GM19238 (cell line): ENCODE data around the gene KIRREL3.
"Not testable (repeated sequence)": the region's sequence is repeated elsewhere in the genome, so short reads cannot be mapped to it uniquely, and the experiment has no call there.

Source experiments
- DNase-seq: peaks from one replicate; pipeline ENCODE4 v3.0.0; 2011; ENCODE audit warnings: low spot score; ENCODE audit not compliant: insufficient read length

KIRREL3 gene

GRCh38 chr11:126956635-126957034 lies 43.9 kb downstream of the KIRREL3 start:
- DNase-seq, result no peak

GRCh38 chr11:126952533-126952932 lies 48.0 kb downstream of the KIRREL3 start:
- not testable (repeated sequence) for DNase-seq

DNA sequence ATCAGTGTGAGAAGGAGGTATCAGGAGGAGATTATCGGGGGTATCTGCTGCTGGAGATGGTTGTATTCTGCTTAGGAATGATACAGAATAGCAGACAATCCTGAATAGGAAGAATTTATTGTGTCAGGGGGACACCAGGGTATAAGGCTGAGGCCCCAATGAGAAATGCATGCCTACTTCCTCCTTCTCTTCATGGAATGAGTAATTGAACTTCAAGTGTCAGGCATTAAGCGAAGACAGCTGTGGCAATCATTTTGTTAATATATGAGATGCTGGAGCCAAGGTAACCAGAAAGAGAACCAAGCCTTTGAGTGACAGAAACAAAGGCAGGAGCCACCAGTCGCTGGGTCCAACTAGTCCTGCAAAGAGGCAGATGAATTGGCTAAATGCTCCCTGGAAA lies 49.1 kb downstream of the KIRREL3 start:
- no peak for DNase-seq

DNA sequence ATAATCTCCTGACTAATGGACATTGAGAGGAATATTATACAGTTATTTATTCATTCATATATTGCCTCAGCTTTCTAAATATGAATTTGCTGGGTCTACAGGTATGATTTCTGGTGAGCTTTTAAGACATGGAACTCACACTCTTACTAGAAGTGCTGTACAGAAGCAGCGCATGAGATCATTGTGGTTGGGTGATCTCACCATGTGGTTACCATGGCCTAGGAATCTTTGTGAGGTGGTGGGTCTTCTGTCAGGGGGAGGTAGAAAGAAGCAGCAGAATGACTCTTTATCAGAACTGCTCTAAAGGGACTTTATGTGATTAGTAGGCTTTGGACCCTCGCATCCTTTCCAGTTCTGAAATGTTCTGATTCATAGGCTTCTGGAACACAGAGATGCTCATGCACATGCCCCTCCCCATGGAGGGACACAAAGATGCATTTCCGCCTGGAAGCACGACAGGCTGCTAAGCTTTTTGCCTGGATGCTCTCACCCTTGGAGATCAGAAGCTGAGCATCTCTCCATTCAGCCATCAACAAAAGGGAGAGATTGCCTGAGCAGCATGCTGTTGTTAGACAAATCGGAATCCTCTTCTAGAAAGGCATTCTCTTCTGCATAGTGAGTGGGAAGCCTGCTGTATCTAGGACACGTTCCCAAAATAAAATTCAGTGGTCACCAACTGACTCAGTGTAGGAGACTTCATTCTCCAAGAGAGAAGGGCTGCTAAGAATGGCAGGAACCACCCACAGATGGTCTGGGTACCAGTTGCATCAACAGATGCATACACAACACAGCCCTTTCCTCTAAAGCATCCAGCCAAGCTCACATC lies 51.3 kb downstream of the KIRREL3 start:
- no peak for DNase-seq

DNA sequence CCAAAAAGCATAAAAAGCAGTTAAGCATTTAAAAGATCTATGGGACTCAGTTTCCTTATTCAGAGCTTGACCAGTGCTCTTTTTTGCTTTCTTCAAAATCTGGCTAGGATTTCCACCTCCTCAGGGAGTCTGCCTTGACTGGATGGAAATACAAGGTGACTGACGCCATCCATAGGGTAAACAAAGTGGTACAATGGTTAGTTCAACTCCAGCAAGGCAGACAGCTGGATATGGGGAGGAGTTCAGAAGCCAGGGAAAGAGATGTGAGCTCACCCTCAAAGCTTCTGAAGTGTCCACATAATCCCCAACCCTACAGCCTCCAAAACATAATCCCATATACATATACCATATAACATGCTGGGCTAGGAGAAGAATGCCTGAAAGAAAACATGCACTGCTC lies 52.0 kb downstream of the KIRREL3 start:
- DNase-seq, result no peak

- no peak for DNase-seq
Observed at GRCh38 chr11:126945319-126945718, 55.3 kb downstream of the KIRREL3 start.

DNA sequence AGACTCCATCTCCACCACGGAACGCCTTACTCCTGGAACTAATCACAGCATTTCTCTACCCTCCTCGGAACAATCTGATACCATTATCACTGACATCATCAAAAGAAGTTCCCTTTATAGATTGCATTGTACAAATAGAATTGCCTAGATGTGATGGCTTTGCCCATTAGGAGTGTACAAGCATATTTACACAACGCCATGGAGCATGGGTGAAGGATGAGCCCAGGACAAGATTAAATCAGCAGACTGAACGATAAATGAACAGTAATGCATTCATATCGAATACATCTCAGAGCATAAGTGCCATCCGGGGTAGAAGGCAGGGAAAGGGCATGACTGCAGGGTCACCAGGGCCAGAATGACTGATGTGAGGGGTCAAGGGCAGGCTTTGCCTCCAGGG lies 57.3 kb downstream of the KIRREL3 start:
- DNase-seq, result no peak

- no peak for DNase-seq
Observed at GRCh38 chr11:126942146-126942545, 58.4 kb downstream of the KIRREL3 start.

DNA sequence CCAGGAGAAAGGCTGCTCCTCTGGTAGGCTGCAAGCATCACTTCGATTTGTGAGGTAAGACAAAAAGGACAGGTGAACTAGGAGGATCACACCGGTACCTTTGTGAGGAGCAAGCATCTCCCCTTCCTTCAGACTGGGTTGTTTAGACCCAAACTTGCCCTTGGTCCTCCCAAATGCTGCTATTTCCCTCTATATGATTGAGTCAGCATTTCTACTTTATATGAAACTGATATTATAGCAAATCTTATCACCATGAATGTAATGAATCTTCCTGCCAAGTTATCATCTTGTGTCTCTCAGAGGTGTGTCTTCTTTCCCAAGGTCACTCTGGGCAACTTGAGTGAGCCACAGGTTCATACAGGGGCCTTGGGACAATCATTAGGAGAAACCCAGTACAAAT lies 61.0 kb downstream of the KIRREL3 start:
- DNase-seq, result no peak

DNA sequence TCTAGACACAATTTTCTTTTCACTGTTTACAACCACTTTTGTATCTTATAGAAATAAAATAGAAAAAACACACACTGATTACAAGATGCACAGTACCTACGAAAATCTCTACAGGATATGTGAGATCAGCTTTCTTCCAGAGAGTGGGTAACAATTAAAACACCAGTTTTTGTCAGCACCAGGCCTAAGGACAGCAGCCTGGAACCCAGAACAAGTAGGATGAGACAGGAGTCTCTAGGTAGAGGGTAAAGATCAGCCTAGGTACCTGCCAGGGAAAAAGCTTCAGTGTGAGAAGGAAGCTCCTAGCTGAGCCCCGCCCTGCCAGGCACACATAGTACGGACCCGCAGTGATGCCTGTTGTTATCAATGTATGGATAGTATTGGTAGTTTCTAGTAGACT lies 61.9 kb downstream of the KIRREL3 start:
- DNase-seq, result no peak

DNA sequence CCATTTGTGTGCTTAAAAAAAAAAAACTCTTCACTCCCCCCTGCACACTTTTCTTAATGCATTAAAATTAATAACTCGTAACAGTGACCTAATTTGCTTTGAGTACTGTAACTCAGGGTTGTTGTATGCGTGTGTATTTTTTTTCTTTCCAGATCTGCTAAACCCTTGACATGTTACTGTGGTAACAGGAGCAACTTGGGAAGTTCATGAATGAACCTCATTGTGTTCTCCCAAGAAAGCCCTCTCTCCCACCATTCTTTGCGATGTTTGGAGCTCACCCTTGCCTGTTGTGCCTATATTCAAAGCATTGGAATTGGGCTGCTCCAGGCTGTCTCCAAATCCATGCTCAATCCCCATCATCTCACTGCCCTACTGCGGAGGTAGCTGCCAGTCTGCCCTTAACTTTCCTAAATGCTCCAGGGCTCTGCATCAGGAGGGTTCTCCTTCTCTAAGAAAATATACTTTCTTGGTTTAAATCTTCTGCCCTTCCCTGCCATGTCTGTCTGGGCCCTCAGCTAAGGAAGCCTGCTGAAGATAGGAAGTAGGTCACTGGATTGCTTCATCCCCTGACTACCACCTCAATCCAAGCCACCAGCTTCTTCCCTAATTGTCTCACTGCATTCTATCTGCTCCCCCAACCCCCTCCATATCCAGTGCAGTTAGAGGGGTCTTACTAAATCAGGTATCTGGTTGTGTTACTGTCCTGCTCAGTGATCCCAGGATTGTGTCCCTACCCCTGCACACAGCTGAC lies 70.3 kb downstream of the KIRREL3 start:
- DNase-seq, result no peak

- DNase-seq, result no peak
Observed at GRCh38 chr11:126929179-126930061, 71.2 kb downstream of the KIRREL3 start.

DNA sequence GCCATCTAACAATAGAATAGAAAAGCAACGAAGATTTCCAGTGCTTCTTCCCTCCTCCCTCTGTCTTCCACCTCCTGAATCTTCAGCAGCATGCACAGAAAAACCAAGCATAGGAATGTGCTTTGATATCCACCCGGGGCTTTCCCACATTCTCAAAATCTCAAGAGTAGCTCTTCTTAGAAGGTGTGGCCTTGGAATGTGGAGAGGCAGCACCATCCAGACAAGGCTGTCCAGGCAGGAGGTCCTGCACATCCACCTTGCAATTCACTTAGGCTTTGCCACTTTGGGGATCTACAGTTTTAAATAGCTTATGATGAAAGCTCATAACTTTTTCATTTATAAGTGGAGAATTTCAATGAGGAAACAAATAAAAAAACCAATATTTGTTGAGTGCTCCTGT lies 72.9 kb downstream of the KIRREL3 start:
- DNase-seq, result no peak

- no peak for DNase-seq
Observed at GRCh38 chr11:126926376-126926791, 74.2 kb downstream of the KIRREL3 start.

- DNase-seq, result no peak
Observed at GRCh38 chr11:126925321-126926093, 75.1 kb downstream of the KIRREL3 start.

GRCh38 chr11:126924376-126925040 lies 76.1 kb downstream of the KIRREL3 start:
- no peak for DNase-seq

- DNase-seq, result no peak
Observed at GRCh38 chr11:126920833-126921232, 79.7 kb downstream of the KIRREL3 start.

DNA sequence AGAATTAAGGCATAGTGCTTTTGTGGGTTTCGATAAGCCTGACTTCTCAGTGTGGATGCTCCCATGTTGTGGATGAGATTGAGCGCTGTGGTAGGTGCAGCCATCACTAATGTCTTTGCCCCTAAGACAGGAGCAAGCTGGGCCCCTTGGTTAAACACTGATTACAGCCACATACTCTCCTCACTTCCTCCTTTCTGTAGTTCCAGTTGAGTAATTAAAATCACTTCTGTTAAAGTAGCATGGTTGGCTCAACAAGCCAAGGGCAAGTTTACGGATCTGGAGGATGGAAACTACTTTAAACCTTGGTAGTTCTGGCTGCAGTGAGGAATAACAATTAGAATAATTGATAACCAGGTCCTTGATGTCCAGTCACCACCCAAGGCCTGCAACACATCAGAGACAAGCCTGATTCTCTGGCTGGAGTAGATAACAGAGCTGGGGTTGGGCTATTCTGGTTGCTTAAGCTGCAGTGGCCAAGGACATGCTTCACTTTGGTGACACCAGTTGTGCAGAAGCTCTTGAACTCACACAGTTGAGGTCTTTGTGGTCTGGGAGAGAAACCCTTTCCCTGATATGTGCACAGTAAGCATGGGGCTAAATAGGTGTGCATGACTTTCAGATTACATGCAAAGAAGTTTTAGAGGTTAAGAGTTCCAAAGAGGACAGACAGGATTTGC lies 81.3 kb downstream of the KIRREL3 start:
- DNase-seq, result no peak

DNA sequence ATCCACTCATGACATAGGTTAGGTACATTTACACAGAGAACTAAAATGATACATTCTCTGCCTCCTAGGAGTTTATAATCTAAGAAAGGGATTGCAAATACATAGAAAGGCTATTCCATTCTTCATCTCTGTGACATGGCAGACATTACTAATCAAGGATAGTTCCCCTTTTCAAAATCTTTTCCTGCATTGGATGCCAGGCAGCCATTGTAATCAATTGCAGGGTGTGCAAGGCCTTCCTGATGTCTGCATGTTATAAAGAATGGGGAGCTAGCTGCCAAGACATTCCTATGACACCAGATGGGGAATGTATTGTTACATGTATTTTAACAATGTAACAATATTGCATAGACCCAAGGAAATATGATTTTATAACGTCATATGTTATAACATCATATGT lies 82.0 kb downstream of the KIRREL3 start:
- DNase-seq, result no peak
